DOHH2 (cell line): ENCODE data around the gene UBAC2.

Experiments used
- CTCF ChIP-seq: fragments of 200-600 bp; sonication (generic); IDR thresholded peaks from one replicate; pipeline ENCODE4 v1.5.1; 2014; ENCODE audit warnings: antibody characterized with exemption, mild to moderate bottlenecking, low read depth, low read length; ENCODE audit not compliant: poor library complexity, severe bottlenecking
- EZH2phosphoT487 ChIP-seq: fragments of 200-600 bp; sonication (generic); IDR thresholded peaks from 2 replicates; pipeline ENCODE4 v1.6.1; 2017; ENCODE audit warnings: borderline replicate concordance, mild to moderate bottlenecking, antibody characterized with exemption, low read length, moderate library complexity, mixed read lengths

GRCh38 chr13:99403458-99403971 lies 202.9 kb downstream of the UBAC2 start:
- no peak for TF ChIP-seq CTCF
- TF ChIP-seq EZH2phosphoT487, result no peak
